Measurements from ENCODE around the gene ARHGEF17. TPM values are rescaled to one million over a fixed set of nuclear protein-coding genes. Genes with fewer than 3 reads are reported as not detected.
A peak's percentile ranks its signal among the peaks of the same experiment; 100 is the strongest.

Gene ARHGEF17
- total RNA-seq, 1 experiment from 2014 or later = 77.9 TPM

DNA sequence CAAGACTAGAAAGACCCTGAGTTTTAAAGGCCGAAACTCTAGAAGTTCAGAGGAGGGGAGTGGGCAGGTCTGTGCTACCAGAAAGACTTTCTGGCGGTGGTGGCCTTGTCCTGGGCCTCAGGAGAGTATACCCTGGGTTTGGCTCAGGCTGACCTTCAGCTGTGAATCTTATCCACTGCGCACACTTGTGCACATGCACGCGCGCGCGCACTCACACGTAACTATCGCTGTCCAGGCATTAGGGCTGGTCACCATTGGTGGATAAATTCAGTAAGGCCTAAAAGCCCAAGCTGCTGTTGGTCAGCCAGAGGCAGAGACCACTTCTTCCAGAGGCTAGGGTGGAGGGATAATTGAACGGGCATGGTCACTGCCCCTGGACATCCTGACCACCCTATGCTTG is 25.1 kb downstream of the ARHGEF17 start:
- DNase-seq = no peak
- H3K9me3 ChIP-seq = no peaks in the 10 kb centered on the region
- H3K4me1 Mint-ChIP-seq (ENCODE audit: low read depth, unreplicated experiment) = peaks cover 53% of the 10 kb centered on the region
- no TSS peak for BruUV-seq (replicated peaks)
- CTCF ChIA-PET = interaction anchor here (0.7 to 7.0 kb wide), 3 partner anchors 13 to 26 kb away, joined by 3 to 285 read pairs (median 5); partner anchors contain the start of gene ARHGEF17
- peaks cover 4% of the 10 kb centered on the region for H3K36me3 ChIP-seq (ENCODE audit: control insufficient read depth, insufficient read depth, low read length)
- peaks cover 62% of the 10 kb centered on the region for H3K4me1 ChIP-seq
- no peaks in the 10 kb centered on the region for H3K27me3 ChIP-seq (replicated peaks; ENCODE audit: control insufficient read depth, insufficient read depth, low read length)
- no peak overlapping the region for H3K4me3 ChIP-seq (ENCODE audit: low read depth, low read length)
- peaks cover 42% of the 10 kb centered on the region for H3K36me3 Mint-ChIP-seq (ENCODE audit: insufficient read depth, unreplicated experiment)
- H3K4me3 Mint-ChIP-seq (ENCODE audit: unreplicated experiment) = no peak overlapping the region
- H3K27ac Mint-ChIP-seq (ENCODE audit: unreplicated experiment) = peak overlapping the region; percentile 88
- intact Hi-C loops (cut with micrococcal nuclease; ENCODE audit: unreplicated experiment) = no loop called here
- no peak for TF ChIP-seq CTCF (IDR thresholded peaks at IDR 0.05; ENCODE audit: insufficient read depth in 1 of 2, low read depth in 1 of 2, low read length in 1 of 2, severe bottlenecking in 1 of 2, unreplicated experiment in 1 of 2)
- H3K27me3 Mint-ChIP-seq (ENCODE audit: insufficient read depth, unreplicated experiment) = no peaks in the 10 kb centered on the region
- no peaks in the 10 kb centered on the region for H3K9me3 Mint-ChIP-seq (ENCODE audit: unreplicated experiment)
- POLR2A ChIA-PET = interaction anchor here (0.6 kb wide), 1 partner anchor 26 kb away, joined by 3 read pairs; no protein-coding TSS in a partner anchor

DNA sequence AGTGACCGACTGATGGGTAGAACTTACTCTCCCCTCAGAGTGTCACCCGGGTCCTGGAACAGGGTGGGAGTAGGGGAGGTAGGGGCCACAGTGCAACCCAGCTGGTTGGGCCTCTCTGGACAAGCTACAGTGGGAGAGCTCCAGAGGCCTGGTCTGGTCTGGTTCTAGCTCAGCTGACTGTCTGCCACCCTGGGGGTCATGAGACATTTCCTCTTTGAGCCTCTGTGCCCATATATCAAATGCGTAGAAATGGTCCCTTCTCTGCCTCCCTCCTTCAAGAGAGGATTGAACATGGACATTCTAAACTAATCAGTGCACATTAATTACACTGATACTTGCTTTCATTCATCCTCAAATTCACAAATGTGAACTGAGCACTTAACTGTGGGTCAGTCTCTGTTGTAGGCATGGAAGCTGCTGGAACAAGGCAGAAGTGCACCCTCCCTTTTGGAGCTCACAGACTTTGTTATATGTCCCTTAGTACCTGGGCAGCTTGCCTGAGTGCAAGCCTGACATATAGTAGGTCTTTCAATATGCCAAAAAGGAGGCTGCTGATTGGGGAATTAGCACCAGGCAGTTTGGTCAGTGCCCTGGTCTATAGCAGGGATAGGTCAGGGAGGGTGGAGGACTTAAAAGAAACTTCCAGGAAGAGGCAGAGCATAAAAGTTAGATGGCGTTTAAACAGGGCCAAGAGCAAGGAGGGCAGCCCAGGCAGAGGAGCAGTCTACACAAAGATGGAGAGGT is 25.7 kb downstream of the ARHGEF17 start:
- Mint-ChIP-seq H3K27ac (ENCODE audit: unreplicated experiment) (peak overlapping the region; percentile 19), H3K9me3 (ENCODE audit: unreplicated experiment) (no peaks in the 10 kb centered on the region), H3K27me3 (ENCODE audit: insufficient read depth, unreplicated experiment) (no peaks in the 10 kb centered on the region), H3K4me1 (ENCODE audit: low read depth, unreplicated experiment) (peaks cover 48% of the 10 kb centered on the region), H3K36me3 (ENCODE audit: insufficient read depth, unreplicated experiment) (peaks cover 42% of the 10 kb centered on the region), H3K4me3 (ENCODE audit: unreplicated experiment) (no peak overlapping the region)
- no peak for DNase-seq
- peaks cover 62% of the 10 kb centered on the region for H3K4me1 ChIP-seq
- intact Hi-C loops (cut with micrococcal nuclease; ENCODE audit: unreplicated experiment) = no loop called here
- no peak for TF ChIP-seq CTCF (IDR thresholded peaks at IDR 0.05; ENCODE audit: insufficient read depth in 1 of 2, low read depth in 1 of 2, low read length in 1 of 2, severe bottlenecking in 1 of 2, unreplicated experiment in 1 of 2)
- H3K9me3 ChIP-seq = no peaks in the 10 kb centered on the region
- ChIA-PET CTCF (interaction anchor here (2.1 to 7.0 kb wide), 4 partner anchors 14 to 35 kb away, joined by 5 to 285 read pairs (median 38); partner anchors contain the start of gene ARHGEF17), POLR2A (interaction anchor here (0.6 kb wide), 1 partner anchor 104 kb away, joined by 3 read pairs; no protein-coding TSS in a partner anchor)
- no TSS peak for BruUV-seq (replicated peaks)
- no peak overlapping the region for H3K4me3 ChIP-seq (ENCODE audit: low read depth, low read length)
- peaks cover 4% of the 10 kb centered on the region for H3K36me3 ChIP-seq (ENCODE audit: control insufficient read depth, insufficient read depth, low read length)
- no peaks in the 10 kb centered on the region for H3K27me3 ChIP-seq (replicated peaks; ENCODE audit: control insufficient read depth, insufficient read depth, low read length)

DNA sequence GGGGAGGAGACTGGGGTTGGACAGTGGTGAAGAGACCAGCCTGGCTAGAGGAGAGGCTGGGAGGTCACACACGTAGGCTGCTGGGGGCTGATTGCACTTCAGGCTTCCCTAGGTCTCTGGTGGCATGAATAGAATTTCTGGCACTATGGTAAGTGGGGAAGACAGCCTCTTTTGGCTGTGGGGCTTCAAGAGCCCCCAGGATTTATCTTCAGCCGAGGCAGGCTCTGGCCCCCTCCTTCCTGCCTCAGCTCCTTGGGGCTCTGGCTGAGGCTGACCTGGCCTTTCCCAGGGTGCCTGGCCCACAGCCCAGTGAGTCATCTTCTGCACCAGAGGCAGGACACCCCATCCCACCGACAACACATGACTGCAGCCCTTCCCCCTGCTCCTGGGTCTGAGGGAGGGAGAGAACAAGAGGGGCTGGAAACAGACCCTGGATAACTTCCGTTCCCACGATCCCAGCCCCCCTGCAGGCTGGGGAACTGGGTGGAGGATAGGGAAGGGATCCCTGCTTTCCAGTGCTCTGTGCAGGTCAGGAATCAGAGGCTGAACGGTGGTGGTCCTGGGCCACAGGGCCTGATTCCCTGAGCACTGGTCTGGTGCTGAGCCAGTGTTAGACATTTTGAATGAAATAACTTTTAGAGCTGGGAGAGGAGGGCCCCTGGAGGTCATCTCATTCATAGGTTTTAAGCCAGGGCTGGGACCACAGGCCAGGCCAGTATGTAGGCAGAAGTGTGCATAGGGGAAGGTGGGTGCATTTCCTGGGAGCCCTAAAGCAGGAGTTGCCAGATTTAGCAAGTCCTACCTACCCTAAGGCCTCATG is 26.5 kb downstream of the ARHGEF17 start:
- H3K4me3 Mint-ChIP-seq (ENCODE audit: unreplicated experiment) = no peak overlapping the region
- no peaks in the 10 kb centered on the region for H3K9me3 Mint-ChIP-seq (ENCODE audit: unreplicated experiment)
- H3K27ac Mint-ChIP-seq (ENCODE audit: unreplicated experiment) = peak overlapping the region; percentile 19
- H3K27me3 ChIP-seq (replicated peaks; ENCODE audit: control insufficient read depth, insufficient read depth, low read length) = no peaks in the 10 kb centered on the region
- POLR2A ChIA-PET = interaction anchor here (0.6 to 2.1 kb wide), 5 partner anchors 20 to 105 kb away, joined by 3 to 18 read pairs (median 12); no protein-coding TSS in a partner anchor
- intact Hi-C loops (cut with micrococcal nuclease; ENCODE audit: unreplicated experiment) = loop anchor here (1.0 kb wide), 2 partner anchors 27 to 39 kb away; no protein-coding TSS in a partner anchor
- no TSS peak for BruUV-seq (replicated peaks)
- H3K36me3 ChIP-seq (ENCODE audit: control insufficient read depth, insufficient read depth, low read length) = peaks cover 4% of the 10 kb centered on the region
- peaks cover 44% of the 10 kb centered on the region for H3K4me1 Mint-ChIP-seq (ENCODE audit: low read depth, unreplicated experiment)
- CTCF ChIA-PET = interaction anchor here (0.6 to 7.0 kb wide), 34 partner anchors 7 to 556 kb away, joined by 3 to 285 read pairs (median 5); partner anchors contain the start of gene ARHGEF17
- H3K4me3 ChIP-seq (ENCODE audit: low read depth, low read length) = no peak overlapping the region
- peaks cover 60% of the 10 kb centered on the region for H3K4me1 ChIP-seq
- peak in 1 of 2 experiments; percentile 46 for DNase-seq
- peaks cover 42% of the 10 kb centered on the region for H3K36me3 Mint-ChIP-seq (ENCODE audit: insufficient read depth, unreplicated experiment)
- TF ChIP-seq CTCF (IDR thresholded peaks at IDR 0.05; ENCODE audit: insufficient read depth in 1 of 2, low read depth in 1 of 2, low read length in 1 of 2, severe bottlenecking in 1 of 2, unreplicated experiment in 1 of 2) = no peak
- H3K9me3 ChIP-seq = no peaks in the 10 kb centered on the region
- H3K27me3 Mint-ChIP-seq (ENCODE audit: insufficient read depth, unreplicated experiment) = no peaks in the 10 kb centered on the region

Measured in Caco-2 (cell line).